Muscle layer of duodenum (tissue), 2 donors: ENCODE measurements around the gene UQCC3.

Experiments used
- H3K27ac ChIP-seq: one replicate; pipeline ENCODE4 v1.7.0; 2013; ENCODE audit warnings: mild to moderate bottlenecking, low read length
- H3K27me3 ChIP-seq: one replicate; pipeline ENCODE4 v1.7.0; 2013; ENCODE audit warnings: low read depth, mild to moderate bottlenecking, control low read depth, low read length
- H3K36me3 ChIP-seq, 2 donors: one replicate each; pipeline ENCODE4 v1.7.0; 2013; ENCODE audit warnings: low read length in 2 of 2, control low read depth in 1 of 2, mild to moderate bottlenecking in 1 of 2; ENCODE audit not compliant: insufficient read depth in 2 of 2, control insufficient read depth in 1 of 2
- H3K4me1 ChIP-seq, 2 donors: one replicate each; pipeline ENCODE4 v1.7.0; 2013; ENCODE audit warnings: low read length in 2 of 2, mild to moderate bottlenecking in 2 of 2, control low read depth in 1 of 2, moderate library complexity in 1 of 2; ENCODE audit not compliant: insufficient read depth in 2 of 2, control insufficient read depth in 1 of 2
- H3K4me3 ChIP-seq, 2 donors: one replicate each; pipeline ENCODE4 v1.7.0; 2013; ENCODE audit warnings: low read length in 2 of 2, low read depth in 1 of 2, mild to moderate bottlenecking in 1 of 2
- H3K9me3 ChIP-seq, 2 donors: one replicate each; pipeline ENCODE4 v1.7.0; 2013; ENCODE audit warnings: low read length in 2 of 2, control low read depth in 1 of 2, mild to moderate bottlenecking in 1 of 2; ENCODE audit not compliant: control insufficient read depth in 1 of 2
- donor health status: healthy.

Gene UQCC3

GRCh38 chr11:62671608-62672389 lies at the start of gene UQCC3, which contains the start of gene LBHD1:
Gene UQCC3 (plus strand): TSS chr11:62671673. CDS start chr11:62671746, 73 bp downstream.
Gene LBHD1 (minus strand): TSS chr11:62672267. CDS start chr11:62670031, 2,236 bp downstream.
- peak within 1 kb of the TSS; percentile 77 to 95 for H3K4me3 ChIP-seq
- peaks cover 9 to 40% of the 10 kb centered on the region in 2 donors for H3K4me1 ChIP-seq
- H3K9me3 ChIP-seq, result no peaks in the 10 kb centered on the region
- H3K27me3 ChIP-seq, result no peaks in the 10 kb centered on the region
- H3K27ac ChIP-seq, result peak within 1 kb of the TSS; percentile 95
- H3K36me3 ChIP-seq, result peaks cover 11 to 14% of the 10 kb centered on the region in 2 donors

- H3K4me3 ChIP-seq, result peak overlapping the region; percentile 81 to 94
These were observed 48.9 kb upstream of the UQCC3 start for GRCh38 chr11:62622476-62623089.

GRCh38 chr11:62627713-62628112 lies 43.8 kb upstream of the UQCC3 start:
- Histone ChIP-seq H3K27ac (no peak overlapping the region), H3K27me3 (no peaks in the 10 kb centered on the region), H3K9me3 (no peaks in the 10 kb centered on the region), H3K4me3 (no peak overlapping the region), H3K4me1 (no peaks in the 10 kb centered on the region), H3K36me3 (peaks cover 65 to 76% of the 10 kb centered on the region in 2 donors)

More at GRCh38 chr11:62622476-62623089, 48.9 kb upstream of the UQCC3 start:
- Histone ChIP-seq H3K9me3 (no peaks in the 10 kb centered on the region), H3K27ac (peak overlapping the region; percentile 90), H3K36me3 (peaks cover 23 to 29% of the 10 kb centered on the region in 2 donors), H3K27me3 (no peaks in the 10 kb centered on the region), H3K4me1 (peaks cover 9% of the 10 kb centered on the region in 2 donors)

- Histone ChIP-seq H3K27ac (no peak overlapping the region), H3K4me3 (no peak overlapping the region), H3K9me3 (no peaks in the 10 kb centered on the region), H3K27me3 (no peaks in the 10 kb centered on the region), H3K4me1 (no peaks in the 10 kb centered on the region), H3K36me3 (peaks cover 66 to 79% of the 10 kb centered on the region in 2 donors)
These were observed 39.0 kb upstream of the UQCC3 start for GRCh38 chr11:62632492-62632891.

GRCh38 chr11:62644220-62644619 lies 27.3 kb upstream of the UQCC3 start:
- Histone ChIP-seq H3K27me3 (no peaks in the 10 kb centered on the region), H3K9me3 (no peaks in the 10 kb centered on the region), H3K27ac (no peak overlapping the region), H3K4me3 (no peak overlapping the region), H3K4me1 (peaks cover 6 to 25% of the 10 kb centered on the region in 2 donors), H3K36me3 (peaks cover 15 to 42% of the 10 kb centered on the region in 2 donors)

- peaks cover 6 to 25% of the 10 kb centered on the region in 2 donors for H3K4me1 ChIP-seq
- no peaks in the 10 kb centered on the region for H3K27me3 ChIP-seq
- H3K27ac ChIP-seq, result peak overlapping the region; percentile 75
- H3K36me3 ChIP-seq, result peaks cover 16 to 43% of the 10 kb centered on the region in 2 donors
- peak overlapping the region; percentile 81 to 99 for H3K4me3 ChIP-seq
- H3K9me3 ChIP-seq, result no peaks in the 10 kb centered on the region
These were observed 25.9 kb upstream of the UQCC3 start for GRCh38 chr11:62645671-62645945.

- peaks cover 16 to 43% of the 10 kb centered on the region in 2 donors for H3K36me3 ChIP-seq
- H3K27me3 ChIP-seq, result no peaks in the 10 kb centered on the region
- H3K4me1 ChIP-seq, result peaks cover 6 to 25% of the 10 kb centered on the region in 2 donors
- H3K9me3 ChIP-seq, result no peaks in the 10 kb centered on the region
- peak within 1 kb of the TSS; percentile 81 to 99 for H3K4me3 ChIP-seq
- peak within 1 kb of the TSS; percentile 75 for H3K27ac ChIP-seq
These were observed 25.3 kb upstream of the UQCC3 start, which contains the start of gene GANAB for GRCh38 chr11:62645946-62646824. Gene GANAB (minus strand): TSS chr11:62646613. CDS start chr11:62646599, 14 bp downstream.

GRCh38 chr11:62646825-62647608 lies 24.5 kb upstream of the UQCC3 start:
- H3K9me3 ChIP-seq, result no peaks in the 10 kb centered on the region
- H3K27ac ChIP-seq, result peak overlapping the region; percentile 68
- H3K4me1 ChIP-seq, result peaks cover 6 to 32% of the 10 kb centered on the region in 2 donors
- H3K36me3 ChIP-seq, result peaks cover 16 to 43% of the 10 kb centered on the region in 2 donors
- H3K4me3 ChIP-seq, result peak overlapping the region in 1 of 2 donors; percentile 99
- H3K27me3 ChIP-seq, result no peaks in the 10 kb centered on the region

- peaks cover 6 to 38% of the 10 kb centered on the region in 2 donors for H3K4me1 ChIP-seq
- no peaks in the 10 kb centered on the region for H3K9me3 ChIP-seq
- H3K4me3 ChIP-seq, result no peak overlapping the region
- H3K27ac ChIP-seq, result no peak overlapping the region
- no peaks in the 10 kb centered on the region for H3K27me3 ChIP-seq
- H3K36me3 ChIP-seq, result peaks cover 14 to 43% of the 10 kb centered on the region in 2 donors
These were observed 23.9 kb upstream of the UQCC3 start for GRCh38 chr11:62647609-62648005.

- no peaks in the 10 kb centered on the region for H3K9me3 ChIP-seq
- H3K27me3 ChIP-seq, result no peaks in the 10 kb centered on the region
- peaks cover 11 to 36% of the 10 kb centered on the region in 2 donors for H3K36me3 ChIP-seq
- H3K4me3 ChIP-seq, result no peak overlapping the region
- peaks cover 6 to 39% of the 10 kb centered on the region in 2 donors for H3K4me1 ChIP-seq
- H3K27ac ChIP-seq, result no peak overlapping the region
These were observed 23.1 kb upstream of the UQCC3 start for GRCh38 chr11:62648185-62648966.
